Heart left ventricle (tissue), 13 donors: Measurements from ENCODE around the gene USE1.

Experiments used
- CTCF ChIP-seq, 12 donors: fragments of 200-600 bp; sonication (generic) in 4 of 12; IDR thresholded peaks; one replicate each; pipeline versions ENCODE4 v1.5.0 to v1.8.0; 2018 to 2022; ENCODE audit warnings: antibody characterized with exemption in 12 of 12, mild to moderate bottlenecking in 5 of 12
- POLR2A ChIP-seq, 2 donors: fragments of 450-650 bp; IDR thresholded peaks; one replicate each; pipeline ENCODE4 v1.6.1; 2017; ENCODE audit warnings: antibody characterized with exemption in 2 of 2, mild to moderate bottlenecking in 2 of 2, moderate library complexity in 2 of 2
- donor health status: ischemic (EF 13 %, LVEDD 7.1; RV severe dilation, severe dysfunction).
- donor health status: DM: no; HTN: yes; CAD: no.
- donor health status: DM: no; HTN: no; CAD: no.
- donor health status: ischemic (EF 25% LVEDD 6.9; RV normal size, moderate dysfunction).
- donor health status: ischemic (EF 25% LVEDD 5.7; RV mildly dilated, moderate dysfunction).
- donor health status: ischemic (EF 35%, LVEDD 5.7; RV mildly dilated, moderate dysfunction).
- donor health status: nonischemic (EF 11% LVEDD 7.7; RV severe dilation, severe dysfunction).
- donor health status: DM: yes; HTN: yes; CAD: no.
- donor health status: PGD.
- donor health status: ischemic (EF 29% LVEDD 5.4; RV normal size, mild dysfunction).
- donor health status: nonischemic (EF 23%, LVEDD 6.1; RV moderate dilation, normal function).

DNA sequence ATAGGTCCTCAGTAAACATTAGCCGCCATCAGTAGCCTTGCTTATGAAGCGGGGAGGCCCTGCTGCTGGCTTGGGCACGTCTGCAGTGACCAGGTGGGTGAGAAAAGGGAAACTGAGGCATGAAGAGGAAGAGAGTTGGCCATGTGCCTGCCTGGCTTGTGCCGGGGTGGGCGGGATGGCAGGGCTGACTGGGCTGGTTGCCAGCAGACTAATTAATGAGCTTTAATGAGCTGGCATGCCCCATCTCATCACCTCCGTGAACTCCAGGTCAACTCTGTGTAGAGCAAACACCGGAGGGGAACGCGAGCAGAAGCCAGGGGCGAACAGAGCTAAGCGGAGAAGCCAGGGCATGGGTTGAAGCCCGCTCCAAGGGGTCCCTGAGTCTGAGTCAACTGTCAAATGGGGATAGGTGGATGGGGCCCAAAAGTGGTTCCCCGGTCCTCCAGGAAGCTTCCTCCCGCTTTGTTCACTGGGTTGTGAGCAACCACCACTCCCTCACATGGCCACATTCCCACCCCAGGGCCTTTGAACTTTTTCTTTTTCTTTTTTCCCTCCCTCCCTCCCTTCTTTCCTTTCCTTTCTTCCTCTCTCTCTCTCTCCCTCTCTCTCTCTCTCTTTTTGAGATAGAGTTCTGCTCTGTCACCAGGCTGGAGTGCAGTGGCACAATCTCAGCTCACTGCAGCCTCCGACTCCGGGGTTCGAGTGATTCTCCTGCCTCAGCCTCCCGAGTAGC lies 21.8 kb downstream of the USE1 start:
- TF ChIP-seq CTCF (IDR thresholded peaks at IDR 0.05): no peak
- no peak for TF ChIP-seq POLR2A (IDR thresholded peaks at IDR 0.05)
